HG02885 (cell line): Measurements from ENCODE around the gene DBT.
"Not testable (repeated sequence)": the region's sequence is repeated elsewhere in the genome, so short reads cannot be mapped to it uniquely, and the experiment has no call there.

Experiments used
- ATAC-seq: cut with Tn5 transposase; IDR thresholded peaks from one replicate; pipeline ENCODE4 v1.9.1; 2021; ENCODE audit warnings: mild to moderate bottlenecking; ENCODE audit not compliant: unreplicated experiment, poor library complexity

The DBT gene

GRCh38 chr1:100205103-100205502 is 44.5 kb downstream of the DBT start:
- ATAC-seq = not testable (repeated sequence)

DNA sequence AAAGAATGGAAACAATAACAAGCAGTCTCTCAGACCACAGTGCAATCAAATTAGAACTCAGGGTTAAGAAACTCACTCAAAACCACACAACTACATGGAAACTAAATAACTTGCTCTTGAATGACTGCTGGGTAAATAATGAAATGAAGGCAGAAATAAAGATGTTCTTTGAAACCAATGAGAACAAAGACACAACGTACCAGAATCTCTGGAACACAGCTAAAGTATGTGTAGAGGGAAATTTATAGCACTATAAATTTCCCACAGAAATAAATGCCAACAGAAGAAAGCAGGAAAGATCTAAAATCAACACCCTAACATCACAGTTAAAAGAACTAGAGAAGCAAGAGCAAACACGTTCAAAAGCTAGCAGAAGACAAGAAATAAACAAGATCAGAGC is 46.9 kb downstream of the DBT start:
- not testable (repeated sequence) for ATAC-seq

DNA sequence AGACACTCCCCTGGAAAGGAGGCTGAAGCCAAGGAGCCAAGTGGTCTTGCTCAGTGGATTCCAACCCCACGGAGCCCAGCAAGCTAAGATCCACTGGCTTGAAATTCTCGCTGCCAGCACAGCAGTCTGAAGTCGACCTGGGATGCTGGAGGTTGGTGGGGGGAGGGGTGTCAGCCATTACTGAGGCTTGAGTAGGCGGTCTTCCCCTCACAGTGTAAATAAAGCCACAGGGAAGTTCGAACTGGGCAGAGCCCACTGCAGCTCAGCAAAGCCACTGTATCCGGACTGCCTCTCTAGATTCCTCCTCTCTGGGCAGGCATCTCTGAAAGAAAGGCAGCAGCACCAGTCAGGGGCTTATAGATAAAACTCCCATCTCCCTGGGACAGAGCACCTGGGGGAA is 49.6 kb downstream of the DBT start:
- not testable (repeated sequence) for ATAC-seq

- no peak for ATAC-seq
These were observed 51.0 kb downstream of the DBT start for GRCh38 chr1:100198596-100198995.

GRCh38 chr1:100188617-100189016 is 61.0 kb downstream of the DBT start:
- ATAC-seq = peak; percentile 61

- no peak for ATAC-seq
These were observed 61.7 kb downstream of the DBT start for GRCh38 chr1:100187912-100188311.

GRCh38 chr1:100184536-100184935 is 65.1 kb downstream of the DBT start:
- ATAC-seq = peak; percentile 84

- ATAC-seq = no peak
These were observed 66.3 kb downstream of the DBT start for GRCh38 chr1:100183370-100183769.

DNA sequence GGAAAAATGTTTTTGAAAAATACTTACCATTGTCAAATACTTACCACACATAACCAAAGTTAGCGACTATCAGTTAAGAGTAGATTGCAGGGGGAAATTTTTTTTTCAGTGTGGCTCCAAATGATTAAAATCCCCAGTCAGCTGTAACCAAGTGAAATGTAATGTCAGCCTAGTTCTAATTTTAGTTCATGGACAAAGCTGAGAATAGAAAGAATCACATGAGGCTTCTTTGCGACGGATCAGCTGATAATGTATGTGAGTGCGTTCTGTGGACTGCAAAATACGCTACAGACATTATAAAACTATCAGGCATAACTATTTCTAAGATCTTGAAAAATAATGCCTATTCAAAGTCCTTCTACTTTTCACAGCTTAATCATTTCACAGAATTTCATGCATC is 71.5 kb downstream of the DBT start, which contains the start of gene LRRC39:
LRRC39 (minus strand) TSS at position 166 of the 400 bp plus-strand sequence. CDS start 9,740 bp downstream, outside the sequence.
- ATAC-seq = no peak

GRCh38 chr1:100177295-100178041 is 72.2 kb downstream of the DBT start:
- no peak for ATAC-seq

- ATAC-seq = no peak
These were observed 81.6 kb downstream of the DBT start for GRCh38 chr1:100168051-100168450.

GRCh38 chr1:100164702-100165101 is 84.9 kb downstream of the DBT start:
- no peak for ATAC-seq

DNA sequence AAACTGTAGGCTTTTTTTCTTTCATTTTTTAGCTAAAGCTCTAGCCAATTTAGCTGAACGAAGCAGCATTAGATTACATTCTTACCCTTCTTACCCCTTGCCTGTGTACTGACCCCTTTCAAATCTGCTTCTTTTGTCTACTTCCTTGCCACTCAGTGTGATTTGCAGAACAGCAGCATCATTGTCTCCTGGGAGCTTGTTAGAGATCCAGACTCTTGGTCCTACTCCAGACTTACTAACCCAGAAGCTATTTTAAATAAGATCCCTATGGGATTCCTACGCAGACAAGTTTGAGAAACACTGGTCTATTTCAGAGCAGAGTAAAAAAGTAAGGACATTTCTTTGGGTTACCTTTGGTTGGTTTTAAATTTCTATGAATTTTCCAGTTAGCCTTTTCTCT is 85.4 kb downstream of the DBT start:
- ATAC-seq = no peak

DNA sequence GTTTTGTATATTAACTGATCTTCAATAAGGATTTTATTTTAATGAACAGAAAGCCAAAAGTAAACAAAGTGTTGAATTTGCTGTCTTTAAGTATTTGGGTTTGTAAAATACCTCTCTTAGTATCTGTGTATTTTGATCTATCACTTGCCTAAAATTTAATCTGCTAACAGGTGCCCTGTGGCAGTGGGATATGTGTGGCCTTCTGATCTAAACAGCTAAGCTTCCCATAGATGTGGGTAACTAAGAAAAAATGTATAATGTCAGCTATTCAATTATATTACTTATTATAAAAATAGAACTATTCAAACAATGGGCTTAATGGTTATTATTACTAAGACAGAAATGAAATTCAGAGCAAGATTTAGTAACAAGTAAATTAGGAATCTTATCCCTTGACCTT is 86.8 kb downstream of the DBT start:
- no peak for ATAC-seq

DNA sequence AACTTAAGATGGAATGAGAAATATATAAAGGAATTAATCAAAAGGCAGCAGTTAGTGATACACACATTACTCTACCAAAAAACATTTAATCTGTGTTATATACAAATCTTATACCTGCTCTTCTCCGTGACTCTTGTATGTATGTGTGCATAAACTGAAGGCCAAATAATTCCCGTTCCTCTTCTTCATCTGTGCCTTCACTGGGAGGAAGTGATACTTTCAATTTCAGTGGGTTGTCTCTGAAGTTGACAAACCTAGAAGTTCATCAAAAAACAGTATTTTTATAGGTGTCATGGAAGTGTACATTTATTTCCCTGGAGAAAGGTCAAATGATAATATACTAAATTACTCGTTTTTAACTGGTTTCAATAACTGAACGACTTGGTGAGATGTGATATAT is 97.4 kb downstream of the DBT start:
- peak; percentile 86 for ATAC-seq

GRCh38 chr1:100151679-100152078 is 98.0 kb downstream of the DBT start:
- peak; percentile 5 for ATAC-seq

DNA sequence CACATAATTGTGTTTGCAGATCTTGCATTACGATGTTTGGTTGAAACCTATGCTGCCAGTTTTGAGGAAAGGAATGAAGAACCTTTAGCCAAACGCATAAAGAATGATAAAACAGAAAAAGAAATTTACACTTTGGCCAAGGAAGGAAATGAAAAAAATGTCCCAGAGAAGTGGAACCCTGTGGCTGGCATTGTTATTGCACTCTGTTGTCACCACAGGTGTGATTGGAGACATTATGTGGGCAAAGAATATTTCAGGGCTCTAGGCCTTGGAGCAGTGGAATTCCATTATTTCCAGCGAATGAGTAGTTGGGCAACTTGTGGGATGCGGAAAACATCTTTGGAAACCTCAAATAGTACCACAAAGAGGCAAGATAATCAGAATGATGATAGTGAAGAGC is 101.8 kb downstream of the DBT start:
- no peak for ATAC-seq

GRCh38 chr1:100146958-100147357 is 102.7 kb downstream of the DBT start:
- no peak for ATAC-seq

DNA sequence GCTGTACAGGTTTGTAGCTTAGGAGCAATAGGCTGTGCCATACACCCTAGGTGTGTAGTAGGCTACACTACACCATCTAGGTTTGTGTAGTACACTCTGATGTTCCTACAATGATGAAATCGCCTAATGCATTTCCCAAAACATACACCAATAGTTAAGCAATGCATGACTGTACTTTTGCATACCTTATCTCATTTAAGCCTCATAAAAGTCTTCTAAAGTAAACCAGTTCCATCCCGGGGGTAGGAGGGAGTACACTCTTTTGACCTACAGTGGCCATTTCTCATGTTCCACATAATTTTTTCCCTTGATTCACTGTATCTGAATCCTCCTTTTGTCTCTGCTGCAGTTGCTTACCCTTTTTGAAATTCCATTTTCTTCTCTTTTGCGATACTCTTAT is 104.5 kb downstream of the DBT start:
- no peak for ATAC-seq

GRCh38 chr1:100142343-100142742 is 107.3 kb downstream of the DBT start:
- ATAC-seq = no peak

- no peak for ATAC-seq
These were observed 108.4 kb downstream of the DBT start for GRCh38 chr1:100141192-100141591.

- ATAC-seq = no peak
These were observed 112.0 kb downstream of the DBT start for GRCh38 chr1:100137602-100138001.
